Measurements from ENCODE around the gene HTD2.

HTD2 gene

DNA sequence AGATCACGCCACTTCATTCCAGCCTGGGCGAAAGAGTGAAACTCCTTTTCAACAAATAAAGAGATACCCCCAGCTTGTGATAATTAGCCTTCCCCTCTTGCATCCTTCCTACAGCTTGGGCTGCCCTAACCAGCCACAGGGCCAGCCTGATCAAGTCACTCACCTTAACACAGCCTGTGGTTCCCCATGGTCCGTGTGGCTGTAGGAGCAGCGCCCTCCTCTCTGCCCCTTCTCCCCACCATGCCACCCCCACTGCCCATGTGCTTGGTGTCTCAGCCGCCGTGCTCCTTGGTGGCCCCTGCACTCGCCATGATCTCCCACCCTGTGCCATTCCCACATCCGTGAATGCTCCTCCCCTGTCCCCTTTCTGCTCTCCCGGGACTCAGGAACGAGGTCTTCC is 13.5 kb upstream of the HTD2 start:
- DNase-seq (ENCODE audit: low spot score): no peak

DNA sequence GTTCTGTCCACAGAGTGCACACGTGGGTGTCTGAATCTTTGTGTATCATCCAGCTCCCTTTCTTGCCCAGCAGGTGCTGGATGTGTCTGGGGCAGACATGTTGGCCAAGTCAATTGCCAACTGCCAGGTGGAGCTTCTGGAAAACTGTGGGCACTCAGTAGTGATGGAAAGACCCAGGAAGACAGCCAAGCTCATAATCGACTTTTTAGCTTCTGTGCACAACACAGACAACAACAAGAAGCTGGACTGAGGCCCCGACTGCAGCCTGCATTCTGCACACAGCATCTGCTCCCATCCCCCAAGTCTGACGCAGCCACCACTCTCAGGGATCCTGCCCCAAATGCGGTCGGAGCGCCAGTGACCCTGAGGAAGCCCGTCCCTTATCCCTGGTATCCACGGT is 12.8 kb upstream of the HTD2 start:
- DNase-seq (ENCODE audit: low spot score): no peak

DNA sequence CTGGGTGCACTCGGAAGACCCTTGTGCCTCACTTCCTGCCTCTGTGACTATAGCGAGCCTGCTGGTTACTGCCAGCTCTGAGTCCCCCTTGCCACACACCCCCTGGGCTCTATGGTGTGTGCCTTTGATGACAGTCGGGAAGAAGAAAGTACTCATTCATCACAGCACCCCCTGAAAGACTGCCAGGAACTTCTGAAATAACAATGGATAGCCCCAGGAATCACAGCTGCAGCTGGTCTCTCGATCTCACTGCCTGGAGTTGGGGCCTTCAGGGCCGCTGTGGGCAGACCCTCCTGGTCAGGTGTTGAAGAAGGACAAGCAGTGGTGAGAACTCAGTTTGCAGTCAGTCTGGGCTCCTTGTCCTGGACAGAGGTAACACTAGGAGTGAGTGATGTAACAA is 10.1 kb upstream of the HTD2 start:
- DNase-seq (ENCODE audit: low spot score): no peak

DNA sequence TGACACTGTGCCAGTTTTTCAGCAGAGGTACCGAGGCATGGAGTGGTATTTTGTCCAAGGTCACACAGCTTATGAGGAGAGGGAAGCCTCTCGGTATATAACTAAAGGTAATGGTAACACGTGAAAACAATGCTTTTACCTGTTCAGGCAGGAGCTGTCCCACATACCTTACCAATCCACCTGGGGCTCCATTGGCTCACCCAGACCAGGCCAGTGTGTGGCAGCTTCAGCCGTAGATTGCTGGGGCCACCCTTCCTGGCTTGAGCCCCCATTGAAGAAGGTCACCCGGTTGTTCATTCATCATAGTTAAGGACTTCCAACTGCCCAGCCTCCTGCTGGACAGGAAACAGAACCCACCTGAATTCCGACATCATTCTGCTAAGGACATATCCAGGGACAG is 9.5 kb upstream of the HTD2 start:
- no peak for DNase-seq (ENCODE audit: low spot score)

- no peak for DNase-seq (ENCODE audit: low spot score)
Measured at GRCh38 chr3:58298190-58298589, 8.1 kb upstream of the HTD2 start.

GRCh38 chr3:58299075-58299474 is 7.2 kb upstream of the HTD2 start:
- DNase-seq (ENCODE audit: low spot score): no peak

GRCh38 chr3:58299839-58300516 is 6.3 kb upstream of the HTD2 start:
- peak; percentile 61 for DNase-seq (ENCODE audit: low spot score)

DNA sequence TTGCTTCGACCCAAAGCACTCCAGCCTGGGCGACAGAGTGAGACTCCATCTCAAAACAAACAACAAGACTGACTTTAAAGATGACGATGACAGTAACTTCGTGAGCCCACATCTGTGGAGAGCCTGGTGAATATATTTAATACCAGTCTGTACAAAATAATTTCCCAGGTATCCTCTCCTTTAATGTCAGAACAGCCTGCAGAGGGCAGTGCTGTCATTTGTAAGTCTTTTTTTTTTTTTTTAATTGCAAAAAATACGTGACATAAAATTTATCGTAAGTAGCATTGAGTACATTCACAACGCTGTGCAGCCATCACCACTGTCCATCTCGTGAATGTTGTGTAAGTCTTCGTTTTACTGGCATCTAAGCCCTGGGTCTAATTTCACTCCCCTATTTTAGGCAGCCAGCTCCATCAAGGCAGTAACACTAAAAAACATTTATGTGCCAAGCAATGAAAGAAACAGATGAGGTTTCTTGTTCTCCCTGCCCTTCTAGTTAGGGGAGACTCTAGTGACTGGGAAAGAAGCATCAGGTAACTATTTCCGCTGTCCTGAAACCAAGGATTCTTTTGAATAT is 1.4 kb downstream of the HTD2 start:
- DNase-seq (ENCODE audit: low spot score): peak; percentile 69

DNA sequence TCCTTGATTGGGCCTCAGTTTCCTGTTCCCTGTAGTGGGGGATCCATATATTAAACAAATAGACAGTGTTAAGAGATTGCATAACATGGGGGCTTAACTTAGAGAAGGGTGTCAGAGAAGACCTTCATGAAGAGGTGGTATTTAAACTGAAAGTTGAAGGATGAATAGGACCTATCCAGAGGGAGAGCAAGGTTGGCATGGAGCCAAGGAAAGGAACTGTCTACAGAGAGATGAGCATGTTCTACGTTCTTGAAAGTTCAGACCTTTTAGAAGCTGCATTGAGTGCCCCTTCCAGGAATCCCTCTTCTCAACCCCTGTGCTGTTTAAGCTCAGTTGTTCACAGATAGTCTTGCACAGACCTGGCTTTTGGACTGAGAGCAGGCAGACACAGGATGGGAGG is 2.4 kb downstream of the HTD2 start:
- DNase-seq (ENCODE audit: low spot score): no peak

- DNase-seq (ENCODE audit: low spot score): no peak
Measured at GRCh38 chr3:58317811-58318210, 11.5 kb downstream of the HTD2 start.

GRCh38 chr3:58321791-58322190 is 15.5 kb downstream of the HTD2 start:
- DNase-seq (ENCODE audit: low spot score): no peak

- no peak for DNase-seq (ENCODE audit: low spot score)
Measured at GRCh38 chr3:58322793-58323192, 16.5 kb downstream of the HTD2 start.

DNA sequence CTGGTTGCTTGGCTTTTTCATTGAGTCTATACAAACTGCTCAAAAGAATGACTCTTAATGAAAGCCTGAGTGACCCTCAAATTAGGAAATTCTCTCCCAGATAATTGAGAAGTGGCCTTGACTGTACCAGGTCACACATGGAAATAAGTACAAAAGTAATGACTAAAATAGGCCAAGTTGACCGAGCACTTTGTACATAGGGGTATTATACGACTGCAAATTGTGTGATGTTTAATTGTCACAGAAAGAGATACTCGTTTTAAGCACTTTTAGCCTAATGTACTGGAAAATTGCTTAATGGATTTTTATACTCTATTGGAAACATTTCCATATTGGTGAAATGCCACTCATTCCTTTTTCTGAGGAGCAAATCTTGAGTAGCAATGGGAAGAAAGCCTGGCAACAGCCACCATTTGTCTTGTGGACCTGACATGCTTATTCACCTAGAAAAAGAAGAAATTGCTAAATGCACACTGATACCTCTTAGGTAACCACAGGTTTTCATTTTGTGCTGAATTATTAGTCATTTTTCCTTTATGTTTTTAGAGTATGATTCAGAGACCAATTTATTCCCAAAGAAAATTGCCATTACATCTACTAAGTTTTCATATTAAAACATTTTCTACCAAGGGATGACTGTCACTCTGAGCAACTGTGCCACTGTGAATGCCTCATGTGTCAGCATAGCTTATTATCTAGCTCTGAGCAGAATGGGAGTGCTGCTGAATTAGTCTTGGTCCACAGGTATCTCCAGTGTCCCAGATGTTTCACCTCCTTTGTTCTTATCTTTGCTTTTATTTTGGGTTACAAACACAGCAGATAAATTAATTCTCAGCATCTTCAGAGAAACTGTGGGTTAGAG is 17.4 kb downstream of the HTD2 start:
- no peak for DNase-seq (ENCODE audit: low spot score)

- no peak for DNase-seq (ENCODE audit: low spot score)
Measured at GRCh38 chr3:58324391-58325390, 18.4 kb downstream of the HTD2 start.

GRCh38 chr3:58325525-58325992 is 19.2 kb downstream of the HTD2 start:
- DNase-seq (ENCODE audit: low spot score): no peak

- no peak for DNase-seq (ENCODE audit: low spot score)
Measured at GRCh38 chr3:58326267-58326900, 20.1 kb downstream of the HTD2 start.

- DNase-seq (ENCODE audit: low spot score): no peak
Measured at GRCh38 chr3:58329150-58329921, 23.0 kb downstream of the HTD2 start.

DNA sequence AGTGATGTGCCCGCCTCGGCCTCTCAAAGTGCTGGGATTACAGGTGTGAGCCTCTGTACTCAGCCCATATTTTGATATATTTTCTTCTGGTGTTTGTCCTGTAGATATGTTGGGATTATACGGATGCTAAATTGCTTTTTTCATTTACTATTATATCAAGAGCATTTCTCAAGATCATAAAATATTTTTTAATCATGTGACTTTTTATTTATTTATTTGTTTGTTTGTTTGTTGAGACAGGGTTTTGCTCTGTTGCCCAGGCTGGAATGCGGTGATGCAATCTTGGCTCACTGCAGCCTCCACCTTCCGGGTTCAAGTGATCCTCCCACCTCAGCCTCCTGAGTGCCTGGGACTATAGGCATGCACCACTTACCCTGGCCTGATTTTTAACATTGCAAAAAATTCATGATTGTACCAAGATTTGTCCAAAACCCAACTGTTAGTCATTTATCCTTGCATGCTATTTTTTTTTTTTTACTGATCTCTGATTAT is 23.6 kb downstream of the HTD2 start:
- DNase-seq (ENCODE audit: low spot score): no peak

DNA sequence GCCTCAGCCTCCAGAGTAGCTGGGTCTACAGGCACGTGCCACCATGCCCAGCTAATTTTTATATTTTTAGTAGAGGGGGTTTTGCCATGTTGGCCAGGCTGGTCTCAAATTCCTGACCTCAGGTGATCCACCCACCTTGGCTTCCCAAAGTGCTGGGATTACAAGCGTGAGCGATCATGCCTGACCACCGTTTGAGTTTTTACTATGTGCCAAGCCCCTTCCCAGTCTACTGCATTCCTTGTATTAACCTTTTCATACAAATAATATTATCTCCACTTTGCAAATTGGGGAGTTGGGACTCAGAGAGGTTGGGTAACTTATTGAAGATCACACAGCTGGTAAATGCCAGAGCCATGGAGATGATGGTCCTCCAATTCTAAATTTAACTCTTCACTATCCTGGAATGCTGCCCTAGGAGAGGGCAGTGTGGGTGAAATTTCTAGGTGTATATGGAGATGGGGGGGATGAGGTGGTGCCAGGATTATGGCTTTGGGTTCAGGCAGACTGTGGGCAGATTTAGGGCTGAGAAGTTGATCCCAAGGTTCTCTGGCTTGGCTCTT is 25.4 kb downstream of the HTD2 start:
- DNase-seq (ENCODE audit: low spot score): no peak

DNA sequence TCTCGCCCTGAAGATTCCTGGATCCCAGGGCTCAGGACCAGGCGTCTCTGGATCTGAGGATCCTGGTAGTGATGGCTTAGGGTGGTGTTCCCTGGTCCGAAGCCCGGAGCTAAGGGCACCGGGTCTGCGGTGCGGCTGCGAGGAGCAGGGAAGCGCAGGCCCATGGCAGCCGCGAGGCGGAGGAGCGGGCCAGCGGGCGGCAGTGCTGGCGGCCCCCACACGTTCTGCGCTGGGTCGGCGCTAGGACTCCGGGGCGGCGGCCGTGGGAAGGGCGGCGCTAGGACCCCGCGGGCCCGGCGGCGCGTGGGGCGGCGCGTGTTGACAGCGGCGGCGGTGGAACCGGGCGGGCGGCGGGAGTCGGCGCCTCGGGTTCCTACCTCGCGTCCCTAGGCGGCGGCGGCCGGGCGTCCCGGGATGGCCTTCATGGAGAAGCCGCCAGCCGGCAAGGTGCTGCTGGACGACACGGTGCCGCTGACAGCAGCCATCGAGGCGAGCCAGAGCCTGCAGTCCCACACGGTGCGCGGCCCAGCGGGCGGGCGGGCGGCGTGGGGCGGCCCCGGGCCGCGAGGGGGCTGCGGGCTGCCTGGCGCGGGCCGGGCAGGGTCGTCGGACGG is 26.4 kb downstream of the HTD2 start, which contains the start of gene PXK:
TSS of gene PXK (plus strand) at position 318 of the 614 bp plus-strand sequence. CDS start at position 415, 97 bp downstream.
- peak; percentile 68 for DNase-seq (ENCODE audit: low spot score)

Measured in SW480 (cell line).